NCI-H2029 (cell line): Measurements from ENCODE around the gene GCM1.

Source experiments
- DNase-seq: peaks from one replicate; lab custom pipeline; 2025; lab: John Stamatoyannopoulos, UW

The GCM1 gene

DNA sequence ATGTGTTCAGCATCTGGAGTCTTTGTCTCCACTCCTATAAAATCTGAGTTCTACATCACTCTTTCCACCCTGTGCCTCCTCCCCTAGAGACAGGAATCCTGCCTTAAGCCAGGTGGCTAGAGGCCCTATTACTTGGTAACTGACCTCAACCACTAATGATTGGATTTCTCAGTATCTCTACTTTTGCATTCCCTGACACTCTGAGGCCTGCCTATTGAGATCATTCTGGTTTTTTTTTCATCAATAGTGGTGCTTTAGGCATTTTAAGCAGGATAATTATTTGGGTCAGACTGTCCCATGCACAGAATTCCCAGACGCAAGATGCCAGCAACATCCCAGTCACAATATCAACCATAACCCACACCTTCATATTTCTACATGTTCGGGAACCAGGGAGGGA, 3.9 kb upstream of the GCM1 start:
- DNase-seq = no peak

DNA sequence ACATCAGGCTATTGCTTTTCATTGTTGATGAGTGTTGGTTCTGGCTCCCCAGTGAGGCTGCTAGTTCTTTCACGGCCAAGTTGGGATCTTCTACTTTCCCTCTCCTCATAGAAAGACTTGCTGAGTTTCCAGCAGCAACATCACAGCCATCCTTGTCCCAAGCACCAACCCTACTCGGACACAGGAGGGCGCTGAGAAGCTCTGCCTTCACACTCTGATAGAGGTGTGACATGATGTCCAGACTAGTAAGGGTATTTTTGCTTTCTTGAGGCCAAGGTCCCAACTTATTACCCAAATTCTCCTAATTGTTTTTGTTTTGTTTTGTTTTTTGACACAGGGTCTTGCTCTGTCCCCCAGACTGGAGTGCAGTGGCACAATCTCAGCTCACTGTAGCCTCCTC, 3.0 kb upstream of the GCM1 start:
- no peak for DNase-seq

DNA sequence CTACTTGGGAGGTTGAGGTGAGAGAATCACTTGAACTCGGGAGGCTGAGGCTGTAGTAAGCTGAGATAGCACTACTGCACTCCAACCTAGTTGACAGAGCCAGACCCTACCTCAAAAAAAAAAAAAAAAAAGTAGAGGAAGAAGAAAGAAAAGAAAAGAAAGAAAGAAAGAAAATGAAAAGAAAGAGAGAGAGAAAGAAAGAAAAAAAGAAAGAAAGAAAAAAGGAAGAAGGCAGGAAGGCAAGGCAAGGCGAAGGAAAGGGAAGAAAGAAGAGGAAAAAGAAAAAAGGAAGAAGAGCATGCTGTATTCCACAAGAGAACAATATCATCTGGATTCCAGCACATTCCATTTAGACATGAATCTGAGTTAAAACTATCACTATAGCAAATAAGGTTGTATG, 3.8 kb downstream of the GCM1 start:
- DNase-seq = no peak

DNA sequence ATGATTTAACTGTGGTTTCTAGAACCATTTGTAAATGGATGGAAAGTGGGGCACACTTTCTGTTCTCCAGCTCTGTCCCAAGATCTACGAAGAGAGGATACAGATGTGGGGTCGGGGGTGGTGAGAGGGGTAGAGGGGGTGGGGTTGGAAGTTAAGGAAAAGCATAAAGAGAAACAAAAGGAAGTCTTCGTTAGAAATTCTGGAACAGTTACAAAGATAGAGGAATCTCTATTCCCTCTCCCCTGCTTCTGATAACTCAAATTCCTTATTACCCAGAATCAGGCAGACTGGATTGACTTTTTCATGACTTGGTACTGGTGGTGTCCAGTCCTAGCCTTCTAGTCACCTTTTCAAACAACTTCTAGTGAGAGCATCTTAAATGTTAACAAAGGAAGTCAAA, 4.9 kb downstream of the GCM1 start:
- no peak for DNase-seq

DNA sequence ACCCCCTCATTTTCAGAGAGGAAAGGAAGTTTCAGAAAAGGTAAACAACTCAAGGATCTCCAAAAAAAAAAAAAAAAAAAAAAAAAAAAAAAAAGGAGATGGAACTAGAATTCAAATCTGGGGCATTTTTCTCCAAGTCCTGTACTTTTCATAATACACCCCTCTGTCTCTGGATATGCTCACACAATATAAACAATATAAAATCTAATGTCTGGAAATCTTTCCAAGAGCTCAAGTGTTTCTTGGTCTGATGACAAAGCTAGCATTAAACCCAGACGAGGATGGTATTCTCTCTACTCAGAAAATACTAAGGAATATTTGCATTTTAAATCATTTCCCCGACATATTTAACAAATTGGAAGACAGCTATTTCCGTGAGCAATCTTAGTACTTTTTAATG, 5.8 kb downstream of the GCM1 start:
- DNase-seq = no peak

DNA sequence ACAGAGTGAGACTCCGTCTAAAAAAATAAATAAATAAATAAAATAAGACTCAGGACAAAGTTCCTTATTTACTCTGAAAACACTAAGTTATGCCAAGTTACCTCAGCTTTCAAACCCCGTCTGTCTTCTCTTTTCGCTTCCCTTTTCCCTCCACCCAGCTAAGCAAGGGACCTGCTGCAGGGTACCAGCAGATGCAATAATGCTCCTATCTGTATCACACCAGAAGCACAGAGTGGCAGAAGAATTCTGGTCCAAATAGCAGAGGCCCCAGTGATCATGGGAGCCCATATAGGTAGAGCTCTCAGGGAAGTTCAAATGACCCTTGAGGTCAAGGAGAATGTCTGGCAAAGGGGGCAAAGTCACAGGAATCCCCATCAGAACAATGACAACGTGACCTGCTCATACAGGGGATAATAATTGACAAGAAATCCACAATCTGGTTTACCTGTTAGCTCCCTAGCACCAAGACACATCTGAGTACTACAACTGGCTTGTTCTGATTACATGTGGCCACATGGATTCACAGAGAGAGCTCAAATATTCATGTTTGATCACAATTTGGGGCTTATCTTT, 8.7 kb downstream of the GCM1 start:
- DNase-seq = no peak

DNA sequence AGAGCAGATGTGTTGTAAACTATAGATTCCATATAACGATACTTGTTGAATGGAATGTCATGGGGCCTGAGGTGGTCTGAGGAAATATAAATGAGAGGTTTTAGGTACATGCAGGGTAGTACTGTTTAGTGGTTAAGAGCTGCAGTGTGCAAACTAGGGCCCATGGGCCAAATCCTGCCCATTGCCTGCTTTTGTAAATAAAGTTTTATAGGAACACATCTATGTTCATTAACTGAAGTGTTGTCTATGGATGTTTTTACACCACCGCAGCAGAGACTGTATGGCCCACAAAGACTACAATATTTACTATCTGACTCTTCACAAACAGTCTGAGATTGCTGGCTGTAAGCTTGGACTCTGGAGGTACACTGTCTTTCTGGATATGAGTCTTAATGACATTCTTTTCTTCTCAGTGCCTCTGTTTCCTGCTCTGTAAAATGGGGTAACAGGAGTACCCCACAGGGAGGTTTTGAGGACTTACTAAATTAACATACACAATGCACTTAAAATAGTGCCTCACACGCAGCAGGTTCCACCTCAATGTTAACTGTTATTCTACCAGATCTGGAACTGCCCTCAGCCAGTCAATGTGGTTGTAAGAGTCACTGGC, 12.5 kb downstream of the GCM1 start:
- DNase-seq = no peak

DNA sequence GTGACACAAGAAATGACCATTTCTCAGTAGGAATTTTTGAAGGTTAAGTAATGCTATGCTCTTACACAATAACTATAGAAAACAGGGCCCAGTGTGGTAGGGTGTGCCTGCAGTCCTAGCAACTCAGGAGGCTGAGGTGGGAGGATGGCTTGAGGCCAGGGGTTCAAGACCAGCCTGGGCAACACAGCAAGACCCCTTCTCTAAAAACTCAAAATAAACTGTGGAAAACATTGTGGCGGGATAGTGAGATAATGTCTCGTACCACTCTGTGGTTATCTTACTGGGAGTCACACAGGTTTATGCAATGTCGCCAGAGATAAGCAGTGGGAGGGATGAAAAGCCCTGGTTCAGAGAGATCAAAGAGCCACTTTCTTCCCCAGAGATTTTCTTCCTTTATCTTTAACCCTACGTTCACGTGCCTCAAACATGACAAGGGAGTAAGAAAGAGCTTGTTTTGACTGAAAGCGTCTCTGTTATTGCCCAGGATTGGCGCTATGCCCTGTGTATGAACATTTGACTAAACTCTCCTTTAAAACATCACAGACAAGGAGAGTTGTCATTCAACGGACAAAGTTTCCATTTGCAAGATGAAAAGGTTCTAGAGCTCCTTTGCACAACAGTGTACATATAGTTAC, 13.9 kb downstream of the GCM1 start:
- DNase-seq = no peak

DNA sequence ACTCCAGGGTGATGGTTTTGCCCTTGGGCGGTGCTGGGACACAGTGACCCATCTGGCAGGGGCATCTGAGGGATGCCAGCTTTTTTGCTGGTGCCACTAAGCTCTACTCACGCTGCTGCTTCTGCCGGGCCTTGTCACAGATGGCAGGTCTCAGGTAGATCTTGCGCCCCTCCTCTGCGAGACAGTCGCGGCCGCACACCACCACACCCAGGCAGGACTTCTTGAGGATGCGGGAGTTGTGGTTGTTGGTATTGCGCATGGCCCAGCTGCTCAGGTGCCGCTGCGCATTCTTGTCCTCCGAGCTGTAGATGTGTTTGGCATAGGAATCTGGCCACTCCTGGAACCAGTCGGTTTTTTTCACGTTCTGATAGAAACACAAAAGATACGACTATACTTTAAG, 14.7 kb downstream of the GCM1 start:
- DNase-seq = no peak

DNA sequence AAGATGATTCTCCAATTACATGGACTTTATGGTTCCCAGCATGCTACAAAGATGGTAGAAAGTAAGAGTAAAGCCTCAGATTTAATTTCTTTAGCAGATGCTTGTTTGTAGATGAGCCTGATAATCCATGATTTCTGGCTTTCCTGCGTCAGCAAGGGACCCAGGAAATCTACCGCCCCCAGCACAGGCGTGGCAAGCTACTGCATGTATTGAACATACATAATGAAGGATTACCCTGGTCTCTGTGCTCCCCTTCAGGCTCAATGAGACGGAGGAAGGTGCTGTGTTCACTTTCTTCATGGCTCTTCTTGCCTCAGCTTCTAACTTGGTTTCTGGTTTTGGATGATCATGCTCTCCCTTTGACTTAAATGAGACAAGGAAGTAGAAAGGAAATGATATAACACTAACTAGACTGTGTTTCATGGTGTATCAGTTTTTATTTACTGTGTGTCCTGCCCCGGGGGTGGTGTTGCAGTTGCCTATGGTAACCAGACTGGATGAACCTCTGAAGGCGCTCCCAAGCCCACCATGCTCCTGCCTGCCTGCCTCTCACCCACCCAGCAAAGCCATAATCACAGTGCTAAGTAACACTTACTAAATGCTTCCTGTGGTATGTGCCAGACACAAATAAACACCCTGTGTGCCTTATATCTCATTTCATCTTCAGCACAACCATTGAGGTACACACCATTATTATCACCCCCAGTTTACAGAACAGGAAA, 17.9 kb downstream of the GCM1 start:
- no peak for DNase-seq

DNA sequence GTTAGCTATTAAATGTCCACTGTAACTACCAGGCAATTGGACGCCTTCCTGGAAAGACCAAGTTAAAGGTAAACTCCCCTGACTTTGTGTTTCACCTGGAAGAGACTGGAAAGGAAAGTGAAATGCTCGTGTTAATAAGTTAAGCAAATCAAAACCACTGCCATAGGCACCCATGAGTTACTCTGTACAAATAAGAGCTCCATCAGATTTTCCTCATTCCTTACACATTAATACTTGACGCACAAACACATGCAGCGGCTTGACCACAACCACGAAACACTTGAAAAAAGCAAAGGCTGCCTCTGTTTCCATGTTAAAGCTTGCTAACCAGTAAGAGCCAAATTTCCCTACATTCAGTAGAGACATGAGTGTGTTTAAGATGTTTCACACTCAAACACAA, 19.8 kb downstream of the GCM1 start:
- no peak for DNase-seq

DNA sequence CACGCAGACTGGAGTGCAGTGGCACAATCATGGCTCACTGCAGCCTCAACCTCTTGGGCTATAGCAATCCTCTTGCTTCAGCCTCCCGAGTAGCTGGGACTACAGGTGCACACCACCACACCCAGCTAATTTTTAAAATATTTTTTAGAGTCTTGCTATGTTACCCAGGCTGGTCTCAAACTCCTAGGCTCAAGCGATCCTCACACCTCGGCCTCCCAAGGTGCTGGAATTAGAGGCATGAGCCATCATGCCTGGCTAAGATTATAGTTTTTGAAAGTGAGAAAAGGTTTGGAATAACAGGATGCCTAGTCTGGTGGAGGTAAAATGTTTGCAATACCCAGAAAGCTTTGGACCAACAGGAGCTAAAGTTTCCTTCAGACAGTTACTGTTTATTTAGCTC, 23.4 kb downstream of the GCM1 start:
- DNase-seq = no peak

DNA sequence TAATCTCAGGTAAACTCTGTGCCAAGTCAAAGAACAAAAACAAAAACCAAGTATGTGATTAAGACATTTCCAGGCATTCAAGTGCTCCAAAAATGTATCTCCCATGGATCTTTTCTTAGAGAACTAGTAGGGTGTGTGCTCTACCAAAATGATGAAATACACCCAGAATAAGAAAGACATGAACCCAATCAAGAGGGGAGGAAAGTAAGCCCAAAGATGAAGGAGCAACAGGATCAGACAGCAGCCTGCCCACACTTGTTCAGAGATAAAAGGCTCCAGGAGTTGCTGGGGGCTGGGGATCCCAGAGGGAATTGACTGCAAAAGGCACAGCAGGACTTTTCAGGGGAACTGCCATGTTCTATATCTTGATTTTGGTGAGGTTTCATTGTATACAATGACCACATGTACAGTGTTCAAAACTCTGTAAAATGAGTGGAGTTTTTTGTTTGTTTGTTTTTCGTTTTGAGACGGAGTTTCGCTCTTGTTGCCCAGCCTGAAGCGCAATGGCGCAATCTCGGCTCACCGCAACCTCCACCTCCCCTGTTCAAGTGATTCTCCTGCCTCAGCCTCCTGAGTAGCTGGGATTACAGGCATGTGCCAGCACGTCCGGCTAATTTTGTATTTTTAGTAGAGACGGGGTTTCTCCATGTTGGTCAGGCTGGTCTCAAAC, 24.4 kb downstream of the GCM1 start:
- DNase-seq = no peak

DNA sequence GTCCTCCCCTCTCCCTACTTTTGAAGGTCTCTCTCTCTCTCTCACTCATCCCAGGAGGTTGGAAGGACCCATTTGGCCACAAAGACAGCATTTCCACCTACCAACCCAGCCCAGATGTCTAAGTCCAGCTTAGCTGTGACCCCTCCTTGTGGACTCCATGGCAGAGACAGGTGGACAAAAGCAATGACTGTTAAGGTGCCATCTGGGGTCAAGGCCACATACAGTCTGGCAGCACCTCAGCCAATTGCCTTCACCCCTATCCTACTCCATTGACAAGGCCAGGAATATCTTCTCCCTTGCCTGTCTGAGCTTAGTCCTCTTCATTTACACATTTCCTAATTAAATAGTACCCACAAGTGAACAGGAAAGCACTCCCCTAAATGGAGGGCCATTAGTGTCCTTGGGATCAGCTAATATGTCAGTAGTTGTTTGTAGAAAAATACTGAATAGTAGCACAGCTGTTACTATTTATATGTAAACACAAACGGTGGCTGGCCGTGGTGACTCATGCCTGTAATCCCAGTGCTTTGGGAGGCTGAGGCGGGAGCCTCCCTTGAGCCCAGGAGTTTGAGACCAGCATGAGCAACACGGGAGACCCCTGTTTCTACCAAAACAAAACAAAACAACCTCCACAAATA, 28.8 kb downstream of the GCM1 start:
- DNase-seq = peak; percentile 22

DNA sequence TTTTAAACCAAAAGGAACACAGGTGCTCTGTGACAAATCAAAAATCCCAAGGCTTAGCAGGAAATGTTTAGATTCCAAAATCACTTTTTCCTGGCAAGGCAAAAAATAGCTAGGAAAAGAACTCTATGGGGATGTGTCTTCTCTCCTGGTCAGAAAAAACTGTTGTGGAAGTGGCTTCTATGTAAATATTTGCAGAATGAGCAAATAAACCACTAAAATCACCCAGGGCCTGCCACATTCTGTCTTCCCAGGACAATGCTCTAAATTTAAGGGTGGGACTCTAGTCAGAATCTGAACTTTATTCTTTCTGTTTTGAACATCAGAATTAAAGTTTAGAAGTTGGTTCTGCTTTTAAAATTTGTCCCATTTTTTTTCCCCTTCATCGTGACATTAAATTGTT, 29.3 kb downstream of the GCM1 start:
- peak; percentile 11 for DNase-seq

DNA sequence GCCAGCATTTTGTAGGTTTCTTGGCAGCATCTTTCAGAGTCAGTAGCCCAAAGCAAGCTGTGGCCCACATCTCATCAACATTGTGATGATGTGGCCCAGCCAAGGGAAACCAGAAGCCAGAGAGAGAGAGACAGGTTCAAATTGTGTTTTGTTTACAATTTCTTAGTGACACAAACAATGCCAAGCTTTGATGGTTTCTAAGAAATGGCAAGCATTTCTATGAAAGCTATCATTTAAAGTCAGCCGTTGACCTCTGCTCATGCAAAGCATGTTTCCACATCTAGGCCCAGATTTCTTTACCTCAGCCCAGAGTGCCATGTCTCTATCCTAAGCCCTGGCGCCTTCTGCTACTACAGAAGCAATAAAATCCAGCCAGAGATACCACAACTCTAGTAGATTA, 32.9 kb downstream of the GCM1 start:
- no peak for DNase-seq

DNA sequence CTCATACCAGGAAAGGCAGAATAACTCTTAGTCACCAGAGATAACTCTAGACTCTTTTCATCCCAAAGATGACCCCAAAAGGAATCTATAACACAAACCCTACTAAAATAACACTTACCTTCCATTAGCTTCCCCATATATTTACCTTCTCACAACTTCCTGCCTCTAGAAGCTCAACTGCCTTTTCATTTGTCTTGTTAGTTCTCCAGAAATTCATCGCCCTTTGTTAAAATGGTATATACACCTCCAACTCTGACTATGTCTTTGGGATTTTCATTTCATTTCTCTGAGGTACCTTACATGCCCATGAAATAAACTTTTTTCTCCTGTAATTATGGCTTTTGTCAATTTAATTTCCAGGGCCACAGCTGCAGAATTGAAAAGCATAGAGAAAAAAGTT, 33.5 kb downstream of the GCM1 start:
- no peak for DNase-seq

DNA sequence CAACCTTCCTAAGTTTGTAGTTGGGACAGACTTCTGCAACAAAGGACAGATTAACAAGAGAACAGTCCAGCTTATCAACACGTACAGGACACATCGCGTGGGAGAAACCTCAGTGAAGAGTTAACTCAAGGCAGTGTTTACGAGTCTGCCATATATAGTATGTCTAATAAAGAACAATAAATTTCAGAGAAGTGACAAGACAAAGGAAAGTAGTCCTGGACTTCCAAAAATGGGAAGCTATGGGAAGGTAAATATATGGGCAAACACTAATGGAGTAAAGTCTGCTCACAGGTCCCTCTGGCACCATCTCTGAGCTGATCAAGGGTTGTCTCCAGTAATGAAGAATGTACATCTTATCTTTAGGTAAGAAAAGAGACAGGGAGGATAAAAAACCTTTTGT, 34.9 kb downstream of the GCM1 start:
- no peak for DNase-seq

DNA sequence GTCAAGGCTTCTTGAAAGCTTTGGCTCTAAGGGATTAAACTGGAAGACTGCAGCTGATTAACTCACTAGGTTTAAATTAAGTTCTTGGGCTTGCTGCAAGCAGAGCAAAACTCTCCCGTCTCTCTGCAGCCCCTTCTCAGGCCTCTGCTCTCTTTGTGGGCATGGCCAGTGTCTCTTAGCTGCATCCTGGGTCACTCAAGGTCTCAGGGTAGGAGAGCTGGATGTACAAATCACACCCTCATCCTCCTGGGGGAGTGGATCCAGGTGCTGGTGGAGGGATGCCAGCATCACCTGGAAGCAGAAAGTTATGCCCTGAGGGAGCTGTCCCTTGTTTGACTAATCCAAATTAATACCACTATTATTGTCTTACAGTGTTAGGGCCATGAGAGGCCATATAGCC, 35.8 kb downstream of the GCM1 start:
- no peak for DNase-seq

DNA sequence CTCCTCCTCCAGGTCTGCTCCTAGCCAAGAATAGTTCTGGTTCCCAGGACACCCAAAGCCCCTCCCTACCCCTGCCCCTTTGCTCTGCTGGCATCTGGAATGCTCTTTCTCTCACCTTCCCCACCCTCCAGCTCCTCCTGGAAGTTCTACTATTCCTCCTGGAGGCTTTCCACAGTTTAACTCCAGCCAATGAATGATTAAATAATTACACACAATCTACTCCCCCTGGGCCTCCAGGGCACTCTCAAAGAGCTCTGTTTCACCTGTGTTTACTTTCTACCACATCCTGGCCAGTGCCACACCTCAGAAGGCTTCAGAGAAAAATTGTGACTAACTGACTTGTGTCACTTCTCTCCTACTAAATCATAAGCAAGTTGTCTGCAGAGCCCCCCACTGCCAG, 36.2 kb downstream of the GCM1 start:
- DNase-seq = peak; percentile 35

DNA sequence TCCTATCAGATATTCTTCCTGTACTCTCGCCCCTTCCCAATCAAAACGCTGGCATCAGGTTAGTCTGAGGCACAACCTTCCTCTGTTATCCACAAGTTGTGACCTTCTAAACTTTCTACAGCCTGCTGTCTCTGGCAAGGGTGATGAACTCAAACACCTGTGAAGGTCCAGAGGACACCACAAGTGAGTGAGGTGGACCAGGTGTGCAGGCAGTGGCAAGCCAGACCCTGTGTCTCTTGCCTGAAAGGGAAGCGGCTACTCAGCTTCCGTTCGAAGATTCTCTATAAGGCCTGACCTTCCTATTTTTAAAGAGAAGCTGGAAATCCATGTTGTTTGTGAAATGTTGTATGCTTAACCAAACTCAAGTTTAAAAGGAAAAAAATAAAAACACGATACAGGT, 36.8 kb downstream of the GCM1 start:
- no peak for DNase-seq

DNA sequence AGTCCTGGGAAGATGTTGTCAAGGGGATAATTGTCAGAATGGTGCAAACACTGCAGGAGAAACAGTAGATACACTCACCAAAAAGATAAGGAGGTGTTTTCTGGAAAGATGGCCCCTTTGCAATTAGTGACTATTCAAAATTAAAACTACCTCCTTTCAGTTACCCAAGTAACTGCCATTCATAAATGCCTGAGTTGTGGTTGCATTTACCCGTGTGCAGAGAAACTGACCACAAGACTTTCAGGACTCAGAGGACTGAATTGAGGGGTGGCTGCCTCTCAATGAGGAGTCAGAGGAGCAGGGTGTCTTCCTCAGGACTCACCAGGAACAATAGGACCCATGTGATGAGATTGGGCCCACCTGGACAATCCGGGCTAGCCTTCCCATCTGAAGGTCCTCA, 39.0 kb downstream of the GCM1 start:
- no peak for DNase-seq
